Liver (tissue), 3 donors: ENCODE results near the gene NFYC.

ENCODE experiments used
- ATF3 ChIP-seq: IDR thresholded peaks from 2 replicates; pipeline ENCODE4 v1.6.1; 2016; ENCODE audit warnings: antibody characterized with exemption
- CTCF ChIP-seq: fragments of 150-350 bp; IDR thresholded peaks from 2 replicates; pipeline ENCODE4 v1.5.1; 2017; ENCODE audit warnings: improper control_type of control experiment, low read depth, low read length; ENCODE audit not compliant: missing input control
- GABPA ChIP-seq, 2 donors: IDR thresholded peaks in 1 of 2; conservative IDR thresholded peaks in 1 of 2; 2 replicates each; pipeline ENCODE4 v1.6.1; 2016; ENCODE audit warnings: antibody characterized with exemption in 2 of 2, mild to moderate bottlenecking in 1 of 2, moderate library complexity in 1 of 2
- JUND ChIP-seq, 2 donors: IDR thresholded peaks; 2 replicates each; pipeline ENCODE4 v1.6.1; 2016; ENCODE audit warnings: antibody characterized with exemption in 2 of 2
- MAX ChIP-seq: IDR thresholded peaks from 2 replicates; pipeline ENCODE4 v1.6.1; 2016; ENCODE audit warnings: antibody characterized with exemption
- RAD21 ChIP-seq, 2 donors: IDR thresholded peaks; 2 replicates each; pipeline ENCODE4 v1.6.1; 2016; ENCODE audit warnings: antibody characterized with exemption in 2 of 2, mild to moderate bottlenecking in 2 of 2
- REST ChIP-seq: IDR thresholded peaks from 2 replicates; pipeline ENCODE4 v1.6.1; 2016; ENCODE audit warnings: antibody characterized with exemption, mild to moderate bottlenecking
- RXRA ChIP-seq, 2 donors: IDR thresholded peaks; 2 replicates each; pipeline ENCODE4 v1.6.1; 2017 to 2018; ENCODE audit warnings: antibody characterized with exemption in 2 of 2, mild to moderate bottlenecking in 1 of 2
- SP1 ChIP-seq: IDR thresholded peaks from 2 replicates; pipeline ENCODE4 v1.6.1; 2018; ENCODE audit warnings: antibody characterized with exemption, mild to moderate bottlenecking
- TAF1 ChIP-seq: conservative IDR thresholded peaks from 2 replicates; pipeline ENCODE4 v1.6.1; 2016; ENCODE audit warnings: antibody characterized with exemption, mild to moderate bottlenecking
- YY1 ChIP-seq: IDR thresholded peaks from 2 replicates; pipeline ENCODE4 v1.6.1; 2016; ENCODE audit warnings: antibody characterized with exemption, mild to moderate bottlenecking
- ZBTB33 ChIP-seq: IDR thresholded peaks from 2 replicates; pipeline ENCODE4 v1.6.1; 2016; ENCODE audit warnings: antibody characterized with exemption
- donor health status: healthy.
- donor health status: healthy.

- TF ChIP-seq CTCF = no peak
- TF ChIP-seq REST = no peak
- TF ChIP-seq GABPA (IDR thresholded peaks at IDR 0.05 in 1 of 2, conservative IDR thresholded peaks at IDR 0.05 in 1 of 2) = no peak
- no peak for TF ChIP-seq JUND (IDR thresholded peaks at IDR 0.05)
- TF ChIP-seq ATF3 = no peak
- TF ChIP-seq RAD21 (IDR thresholded peaks at IDR 0.05) = no peak
- TF ChIP-seq TAF1 = no peak
- TF ChIP-seq YY1 = no peak
- no peak for TF ChIP-seq ZBTB33
- no peak for TF ChIP-seq SP1
- no peak for TF ChIP-seq MAX
- TF ChIP-seq RXRA (IDR thresholded peaks at IDR 0.05) = no peak
These were observed 958 bp downstream of the NFYC start for GRCh38 chr1:40692429-40692895.
